GM23248 (cell line): ENCODE data around the gene RAMAC.

ENCODE experiments used
- EZH2 ChIP-seq: fragments of 200-600 bp; sonication (generic); IDR thresholded peaks from 2 replicates; pipeline ENCODE4 v1.6.1; 2018; ENCODE audit warnings: antibody characterized with exemption, mild to moderate bottlenecking; ENCODE audit not compliant: insufficient read depth, poor library complexity, severe bottlenecking
- EZH2phosphoT487 ChIP-seq: fragments of 200-600 bp; sonication (generic); IDR thresholded peaks from 2 replicates; pipeline ENCODE4 v1.6.1; 2018; ENCODE audit warnings: antibody characterized with exemption, moderate library complexity, mild to moderate bottlenecking, low read depth; ENCODE audit not compliant: insufficient read depth

- no peak for TF ChIP-seq EZH2
- TF ChIP-seq EZH2phosphoT487: no peak
Observed at GRCh38 chr15:82952158-82953081, 33.6 kb upstream of the RAMAC start, which contains the start of gene HOMER2.
